Spinal cord (tissue), 10 donors: ENCODE data around the gene ZFYVE19. TPM values are rescaled to one million over a fixed set of nuclear protein-coding genes. Genes with fewer than 3 reads are reported as not detected.
A peak's percentile ranks its signal among the peaks of the same experiment; 100 is the strongest.

ENCODE experiments used
- DNase-seq, 6 donors: peaks; one replicate each; pipeline versions ENCODE4 v3.0.0 to v3.0.0-alpha.2; 2013 to 2015; ENCODE audit warnings: low spot score in 6 of 6, low read depth in 4 of 6
- H3K27ac ChIP-seq: one replicate; pipeline ENCODE4 v1.5.1; 2013; ENCODE audit warnings: low read depth, low read length, control low read depth
- H3K27me3 ChIP-seq: one replicate; pipeline ENCODE4 v1.6.1; 2013; ENCODE audit warnings: low read length; ENCODE audit not compliant: control insufficient read depth, insufficient read depth
- H3K36me3 ChIP-seq: one replicate; pipeline ENCODE4 v1.6.1; 2013; ENCODE audit warnings: low read length; ENCODE audit not compliant: control insufficient read depth, insufficient read depth
- H3K4me1 ChIP-seq: one replicate; pipeline ENCODE4 v1.6.1; 2013; ENCODE audit warnings: low read length; ENCODE audit not compliant: control insufficient read depth, insufficient read depth
- H3K4me3 ChIP-seq: one replicate; pipeline ENCODE4 v1.5.1; 2013; ENCODE audit warnings: low read depth, low read length, control low read depth
- H3K9me3 ChIP-seq: one replicate; pipeline ENCODE4 v1.6.1; 2013; ENCODE audit warnings: low read length; ENCODE audit not compliant: control insufficient read depth, insufficient read depth
- WGBS: methylation state at CpG from one replicate; pipeline ENCODE4 v1.1.5; 2013; ENCODE audit warnings: missing lambda C conversion rate; ENCODE audit not compliant: insufficient coverage; 5-methylcytosine and 5-hydroxymethylcytosine counted together
- polyA plus RNA-seq, 2 donors: library from polyadenylated mRNA; unstranded; fragments of 120-200 nt; gene quantifications; one replicate each; pipeline ENCODE4 v1.2.1, GENCODE V29; 2013; ENCODE audit not compliant: insufficient read length in 2 of 2
- total RNA-seq, 2 donors: library from RNA; depleted of rRNA in 1 of 2; stranded (reverse); fragments of 120-200 nt in 1 of 2; fragments of >200 nt in 1 of 2; gene quantifications; one replicate each; pipeline versions ENCODE4 v1.2.3 to v1.2.4, GENCODE V29; 2013 to 2014
- donor health status: healthy.

Gene ZFYVE19
- total and polyA plus RNA-seq, 4 donors: 25.2 to 43.2 (median 32.3) TPM

DNA sequence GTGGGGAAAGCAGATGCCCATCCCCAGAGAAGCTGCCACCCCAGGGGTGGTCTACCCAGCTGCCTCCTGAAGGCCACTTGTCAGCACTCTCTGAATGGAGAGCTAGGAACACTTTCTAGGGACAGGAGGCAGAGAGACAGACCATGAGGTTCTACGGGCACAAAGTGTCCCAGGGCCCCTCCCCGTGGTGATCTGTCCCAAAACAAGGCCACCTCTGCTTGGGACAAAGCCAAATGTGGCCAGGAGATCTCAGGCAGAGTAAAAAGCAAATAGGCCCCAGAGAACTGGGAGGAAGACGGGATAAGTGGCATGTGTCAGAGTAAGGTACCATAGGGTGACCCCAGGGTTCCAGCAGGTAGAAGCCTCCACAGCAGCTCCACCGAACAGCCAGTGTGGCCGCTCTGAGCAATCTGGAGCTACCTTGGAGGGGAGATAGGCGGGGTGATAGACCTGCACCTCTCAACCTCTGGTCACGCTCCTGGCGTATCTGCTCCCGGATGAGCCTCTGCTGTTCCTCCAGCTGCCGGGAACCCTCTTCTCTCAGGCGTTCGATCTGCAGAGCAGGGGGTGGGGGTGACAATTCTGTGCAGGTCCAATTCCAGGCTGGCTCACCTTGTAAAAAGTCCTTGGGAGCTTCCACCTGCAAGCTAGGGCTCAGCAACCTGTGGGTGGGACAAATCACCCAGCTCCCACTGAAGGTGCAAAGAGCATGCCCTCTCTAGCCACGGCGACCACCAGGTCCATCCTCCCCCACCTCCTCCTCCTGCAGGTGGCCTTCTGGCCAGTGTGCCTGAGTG lies 31.0 kb upstream of the ZFYVE19 start:
- peaks cover 6% of the 10 kb centered on the region for H3K4me1 ChIP-seq
- no peaks in the 10 kb centered on the region for H3K9me3 ChIP-seq

DNA sequence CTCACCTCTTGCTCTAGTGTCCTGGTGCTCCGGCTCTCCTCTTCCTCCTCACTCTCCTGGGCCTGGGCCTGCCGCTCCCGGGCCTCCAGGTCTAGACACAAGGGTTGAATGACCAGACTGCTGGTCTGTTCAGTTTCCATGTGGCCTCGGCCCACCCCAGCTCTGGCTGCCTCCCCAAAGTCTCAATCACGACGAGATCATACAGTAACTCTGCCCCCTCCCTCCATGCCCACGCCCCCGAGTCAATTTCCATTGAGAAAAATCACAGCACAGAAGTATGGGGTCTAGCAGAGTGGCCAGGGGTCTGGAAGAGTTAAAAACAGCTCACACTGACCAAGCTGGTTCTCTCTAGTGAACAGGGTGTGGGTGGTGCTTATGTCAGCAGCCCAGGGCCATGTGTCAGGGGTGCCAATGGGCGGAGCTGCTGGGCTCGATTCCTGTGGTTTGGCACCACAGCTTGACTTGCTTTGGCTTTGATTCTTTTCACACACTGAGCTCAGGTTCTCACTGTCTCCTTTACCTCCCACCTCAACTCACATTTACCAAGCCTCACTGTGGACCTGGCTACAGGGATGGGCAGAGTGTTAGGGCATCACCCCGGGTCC lies 30.2 kb upstream of the ZFYVE19 start:
- peaks cover 4% of the 10 kb centered on the region for H3K4me1 ChIP-seq
- H3K27ac ChIP-seq: no peak overlapping the region
- H3K4me3 ChIP-seq: no peak overlapping the region
- WGBS: 88% methylated on average over 7 of the region's 11 CpGs
- H3K36me3 ChIP-seq: peaks cover 83% of the 10 kb centered on the region
- DNase-seq: no peak
- H3K9me3 ChIP-seq: no peaks in the 10 kb centered on the region
- no peaks in the 10 kb centered on the region for H3K27me3 ChIP-seq

More for the DNA sequence above, 31.0 kb upstream of the ZFYVE19 start:
- no peak for DNase-seq
- Histone ChIP-seq H3K27ac (no peak overlapping the region), H3K27me3 (no peaks in the 10 kb centered on the region), H3K4me3 (no peak overlapping the region), H3K36me3 (peaks cover 89% of the 10 kb centered on the region)
- WGBS: 93% methylated on average over 13 of the region's 14 CpGs

DNA sequence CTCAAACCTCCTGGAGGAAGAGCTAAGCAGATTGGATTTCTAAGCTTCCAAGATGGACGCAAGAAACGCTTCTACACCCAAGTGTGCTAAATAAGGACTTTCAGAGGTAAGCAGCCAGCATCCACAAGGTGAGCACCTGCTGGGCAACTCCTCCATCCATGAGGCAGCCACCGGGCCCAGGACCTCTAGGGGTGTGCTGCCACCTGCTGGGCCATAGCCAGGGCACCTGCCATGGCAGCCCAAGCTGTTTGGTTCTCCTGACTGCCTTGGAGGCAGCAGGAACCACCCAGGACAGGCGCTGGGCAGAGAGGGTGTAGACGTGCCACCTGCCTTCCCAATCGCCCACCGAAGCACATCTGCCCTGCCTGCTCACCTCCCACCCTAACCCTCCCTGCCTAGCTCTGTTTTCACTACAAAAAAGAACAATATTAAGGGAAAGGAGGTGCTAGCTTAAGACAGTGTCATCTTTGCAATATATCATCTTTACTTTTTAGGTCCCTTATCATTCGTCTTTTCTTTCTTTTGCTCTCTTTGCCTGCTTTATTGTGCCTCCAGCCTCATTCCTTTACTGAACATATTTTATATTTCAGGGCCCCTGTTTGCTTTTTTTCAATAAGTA lies 24.2 kb upstream of the ZFYVE19 start:
- Histone ChIP-seq H3K27me3 (no peaks in the 10 kb centered on the region), H3K4me1 (peaks cover 3% of the 10 kb centered on the region), H3K4me3 (no peak overlapping the region), H3K9me3 (no peaks in the 10 kb centered on the region), H3K27ac (no peak overlapping the region), H3K36me3 (peaks cover 22% of the 10 kb centered on the region)
- DNase-seq: peak in 1 of 6 donors; percentile 42
- WGBS: 65% methylated on average over 4 of the region's 8 CpGs

DNA sequence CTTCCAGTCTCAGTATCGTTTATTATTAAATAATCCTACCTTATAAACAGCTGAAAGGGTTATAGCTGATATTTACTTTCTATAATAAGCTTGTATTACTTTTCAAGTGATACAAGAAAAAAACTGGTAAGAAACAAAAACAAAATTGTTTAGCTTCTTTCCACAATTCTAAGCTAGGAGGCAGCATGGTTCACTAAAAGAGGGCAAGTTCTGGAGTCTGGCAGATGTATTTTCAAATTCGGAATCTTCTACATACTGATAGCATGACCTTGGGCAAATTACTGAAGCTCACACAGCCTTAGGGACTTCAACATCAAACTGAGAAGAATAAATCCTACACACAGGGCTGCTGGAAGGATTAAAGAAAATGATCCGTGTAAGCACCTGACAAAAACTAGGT lies 21.7 kb upstream of the ZFYVE19 start:
- H3K9me3 ChIP-seq: no peaks in the 10 kb centered on the region
- WGBS: 100% methylated on average over 1 of the region's 3 CpGs
- DNase-seq: no peak

DNA sequence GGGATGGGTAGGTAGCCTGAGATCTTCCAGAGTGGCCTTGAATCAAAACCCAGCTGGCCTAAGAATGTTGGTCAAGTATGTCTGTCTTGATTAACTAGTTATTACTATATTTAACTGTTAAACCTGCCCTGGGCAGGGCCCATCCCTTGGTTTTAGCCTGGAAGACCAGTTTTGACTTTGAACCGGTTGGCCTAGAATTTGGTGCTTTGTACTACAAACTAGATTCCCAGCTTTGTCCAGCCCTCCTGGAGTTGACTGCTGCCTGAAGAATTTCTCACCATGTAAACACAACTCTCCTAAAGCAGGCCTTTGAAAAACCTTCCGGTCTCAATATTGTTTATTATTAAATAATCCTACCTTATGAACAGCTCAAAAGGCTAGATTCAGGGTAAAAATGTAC lies 21.1 kb upstream of the ZFYVE19 start:
- Histone ChIP-seq H3K27ac (no peak overlapping the region), H3K4me3 (no peak overlapping the region), H3K9me3 (no peaks in the 10 kb centered on the region), H3K27me3 (no peaks in the 10 kb centered on the region), H3K36me3 (peaks cover 2% of the 10 kb centered on the region), H3K4me1 (peaks cover 6% of the 10 kb centered on the region)
- 75% methylated on average over 1 of the region's 2 CpGs for WGBS
- DNase-seq: no peak

More for the DNA sequence above, 21.7 kb upstream of the ZFYVE19 start:
- Histone ChIP-seq H3K4me1 (peaks cover 6% of the 10 kb centered on the region), H3K27me3 (no peaks in the 10 kb centered on the region), H3K27ac (no peak overlapping the region), H3K36me3 (peaks cover 2% of the 10 kb centered on the region), H3K4me3 (no peak overlapping the region)

DNA sequence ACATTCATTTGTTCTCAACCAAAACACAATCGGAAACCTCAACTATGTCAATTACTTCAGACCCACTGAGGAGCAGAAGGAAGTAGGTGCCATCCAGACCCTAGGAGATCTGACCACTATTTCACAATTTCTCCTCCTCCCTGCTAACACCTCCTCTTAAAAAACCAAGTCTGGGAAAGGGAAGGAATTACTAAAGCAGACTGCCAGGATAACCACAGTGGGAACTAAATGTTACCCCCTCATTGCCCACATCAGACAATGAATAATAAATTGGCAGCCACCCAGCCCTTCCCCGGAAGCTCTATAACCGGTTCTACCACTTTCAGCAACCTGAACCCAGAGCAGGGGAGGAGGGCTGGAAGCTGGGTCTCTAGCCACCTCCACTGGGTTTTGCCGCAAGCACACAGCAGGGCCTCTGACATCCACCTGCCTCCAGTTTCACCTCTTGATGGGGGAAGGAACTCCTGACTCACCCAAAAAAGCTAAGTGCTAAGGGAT lies 19.5 kb upstream of the ZFYVE19 start:
- WGBS: 23% methylated on average over 3 of the region's 4 CpGs
- DNase-seq: no peak
- Histone ChIP-seq H3K27me3 (no peaks in the 10 kb centered on the region), H3K4me3 (no peak overlapping the region), H3K9me3 (no peaks in the 10 kb centered on the region), H3K36me3 (peaks cover 7% of the 10 kb centered on the region), H3K27ac (no peak overlapping the region), H3K4me1 (peaks cover 6% of the 10 kb centered on the region)

GRCh38 chr15:40787991-40788390 lies 18.9 kb upstream of the ZFYVE19 start:
- Histone ChIP-seq H3K9me3 (no peaks in the 10 kb centered on the region), H3K36me3 (peaks cover 7% of the 10 kb centered on the region), H3K27me3 (no peaks in the 10 kb centered on the region), H3K4me3 (no peak overlapping the region), H3K27ac (no peak overlapping the region), H3K4me1 (peaks cover 6% of the 10 kb centered on the region)
- DNase-seq: no peak
- 20% methylated on average over 4 of the region's 6 CpGs for WGBS

DNA sequence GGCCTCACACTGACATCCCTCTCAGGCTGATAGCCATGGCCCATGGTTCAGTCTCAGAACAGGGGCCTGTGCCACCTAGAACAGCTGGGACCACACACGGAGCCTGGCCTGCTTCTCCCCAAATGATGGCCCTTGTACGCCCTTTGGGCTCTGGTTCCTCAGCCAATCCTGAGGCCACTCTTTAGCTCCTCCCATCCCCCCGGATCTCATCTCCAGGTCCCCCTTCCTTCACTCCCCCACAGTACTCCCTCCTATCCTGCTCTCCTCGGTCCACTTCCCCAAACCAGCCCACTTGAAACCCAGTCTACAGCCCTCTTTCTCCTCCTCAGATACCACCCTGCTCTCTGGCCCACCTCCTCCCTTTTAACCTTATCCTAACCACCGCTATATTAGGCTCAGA lies 17.8 kb upstream of the ZFYVE19 start:
- Histone ChIP-seq H3K27ac (no peak overlapping the region), H3K9me3 (no peaks in the 10 kb centered on the region), H3K4me1 (peaks cover 6% of the 10 kb centered on the region), H3K27me3 (no peaks in the 10 kb centered on the region), H3K4me3 (no peak overlapping the region), H3K36me3 (peaks cover 7% of the 10 kb centered on the region)
- DNase-seq: no peak
- WGBS: 79% methylated on average over 5 of the region's 5 CpGs

- H3K36me3 ChIP-seq: peaks cover 7% of the 10 kb centered on the region
- DNase-seq: no peak
- 90% methylated on average over 3 of the region's 8 CpGs for WGBS
- no peaks in the 10 kb centered on the region for H3K27me3 ChIP-seq
- H3K9me3 ChIP-seq: no peaks in the 10 kb centered on the region
- no peak overlapping the region for H3K27ac ChIP-seq
- peaks cover 6% of the 10 kb centered on the region for H3K4me1 ChIP-seq
- H3K4me3 ChIP-seq: no peak overlapping the region
These were observed 16.9 kb upstream of the ZFYVE19 start for GRCh38 chr15:40789999-40790398.
